GM21360 (cell line): Measurements from ENCODE around the gene NUTM1.
"Not testable (repeated sequence)": the region's sequence is repeated elsewhere in the genome, so short reads cannot be mapped to it uniquely, and the experiment has no call there.

Experiments used
- ATAC-seq: cut with Tn5 transposase; IDR thresholded peaks from one replicate; pipeline ENCODE4 v1.9.1; 2021; ENCODE audit warnings: mild to moderate bottlenecking, moderate library complexity; ENCODE audit not compliant: unreplicated experiment

NUTM1 gene

DNA sequence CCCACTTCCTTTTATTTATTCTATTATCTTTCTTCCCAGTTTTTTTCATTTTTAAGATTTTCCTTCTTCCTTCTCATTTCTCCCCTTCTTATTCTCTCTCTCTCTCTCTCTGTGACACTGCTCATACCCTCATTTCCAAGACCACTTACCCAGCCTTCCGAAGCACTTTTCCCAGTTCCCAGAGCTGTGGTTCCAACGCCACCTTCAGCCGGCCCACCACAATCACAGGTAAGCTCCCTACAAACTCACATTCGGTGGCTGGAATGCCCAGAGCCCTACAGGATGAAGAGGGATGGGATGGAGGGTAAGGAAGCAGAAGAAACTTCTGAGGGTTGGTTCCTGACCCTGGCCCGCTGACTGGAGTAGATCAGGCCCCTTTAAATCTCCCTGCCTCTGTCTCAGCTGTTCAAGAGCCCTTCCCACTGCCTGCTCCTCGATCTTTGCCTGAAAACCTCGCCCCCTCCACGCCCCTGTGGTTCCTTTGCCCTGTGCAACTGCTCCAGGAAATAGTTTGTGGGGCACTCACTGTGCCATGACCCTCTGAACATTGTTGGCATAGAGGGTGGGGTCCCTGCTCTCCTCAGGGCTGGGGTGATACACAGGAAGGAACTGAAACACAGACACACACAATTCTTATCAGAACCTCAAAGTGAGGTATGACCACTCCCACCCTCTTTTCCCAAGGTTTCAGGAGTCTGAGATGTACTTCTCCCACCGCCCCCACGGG, 19.1 kb downstream of the NUTM1 start:
- ATAC-seq: no peak

DNA sequence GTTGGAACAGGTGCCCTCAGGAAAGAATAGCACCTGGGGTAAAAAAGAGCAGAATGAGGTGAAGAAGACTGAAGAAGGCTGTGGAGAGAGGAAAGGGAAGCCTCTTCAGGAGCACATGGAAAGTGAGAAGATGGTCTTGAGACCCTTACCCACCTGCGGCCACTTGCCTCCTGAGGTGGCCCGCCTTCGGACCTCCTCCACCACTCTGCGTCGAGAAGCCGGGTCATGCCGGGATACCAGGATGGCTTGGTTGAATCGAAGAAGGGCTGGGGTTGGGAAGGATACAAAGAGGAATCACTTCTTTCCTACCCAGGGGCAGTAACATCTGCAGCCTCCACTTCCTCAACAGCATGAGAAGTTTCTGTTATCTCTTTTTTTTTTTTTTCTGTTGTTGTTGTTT, 20.9 kb downstream of the NUTM1 start:
- no peak for ATAC-seq

DNA sequence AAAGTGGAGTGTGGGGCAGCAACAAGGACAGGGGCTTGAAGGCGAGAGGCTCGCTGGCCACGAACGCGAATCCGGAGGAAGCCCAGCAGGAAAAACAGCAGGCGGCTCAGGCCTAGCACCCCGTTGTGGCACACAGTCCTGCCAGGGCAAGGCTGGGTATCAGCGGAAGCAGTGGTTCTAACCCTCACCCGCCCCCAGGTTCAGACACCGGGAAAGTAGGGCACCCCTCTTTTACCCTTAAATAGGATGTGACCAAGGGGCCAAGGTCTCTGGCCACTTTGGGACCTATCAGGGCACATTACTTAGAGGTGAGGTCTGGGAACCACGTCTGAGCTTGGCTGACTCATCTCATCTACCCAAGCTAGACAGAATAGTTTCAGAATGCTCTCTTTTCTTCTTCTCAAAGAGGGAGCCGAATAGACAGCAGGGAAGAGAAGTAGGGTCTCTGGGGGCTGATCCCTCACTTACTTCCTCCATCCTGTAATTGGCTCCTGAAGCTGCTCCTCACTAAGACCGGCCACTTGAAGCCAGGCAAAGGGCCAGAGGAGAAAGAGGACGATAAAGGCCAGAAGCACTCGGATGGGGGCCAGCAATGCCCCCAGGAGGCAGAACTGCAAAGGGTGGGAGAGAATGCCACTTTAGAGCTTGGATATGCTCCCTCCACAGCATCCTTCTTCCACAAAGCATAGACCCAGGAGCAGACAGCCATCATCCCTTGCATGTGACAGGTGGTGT, 22.1 kb downstream of the NUTM1 start:
- ATAC-seq: no peak

DNA sequence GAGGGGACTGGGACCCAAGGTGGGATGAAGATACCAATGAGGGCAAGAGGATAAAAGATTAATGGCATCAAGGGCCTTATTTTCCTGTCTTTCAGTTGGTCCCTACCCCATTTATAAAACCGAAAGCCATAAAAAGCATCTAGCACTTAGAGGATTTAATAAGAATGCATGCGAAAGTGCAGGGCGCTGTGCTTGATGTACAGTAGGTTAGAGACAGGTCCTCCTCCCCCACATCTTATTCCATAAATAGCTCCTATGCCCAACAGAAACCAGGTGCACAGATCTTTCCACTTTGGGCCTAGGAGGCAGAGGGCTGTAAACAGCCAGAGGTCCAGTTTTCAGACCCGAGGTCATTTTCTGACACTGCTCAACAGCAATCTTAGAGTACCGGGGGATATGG, 22.7 kb downstream of the NUTM1 start:
- no peak for ATAC-seq

DNA sequence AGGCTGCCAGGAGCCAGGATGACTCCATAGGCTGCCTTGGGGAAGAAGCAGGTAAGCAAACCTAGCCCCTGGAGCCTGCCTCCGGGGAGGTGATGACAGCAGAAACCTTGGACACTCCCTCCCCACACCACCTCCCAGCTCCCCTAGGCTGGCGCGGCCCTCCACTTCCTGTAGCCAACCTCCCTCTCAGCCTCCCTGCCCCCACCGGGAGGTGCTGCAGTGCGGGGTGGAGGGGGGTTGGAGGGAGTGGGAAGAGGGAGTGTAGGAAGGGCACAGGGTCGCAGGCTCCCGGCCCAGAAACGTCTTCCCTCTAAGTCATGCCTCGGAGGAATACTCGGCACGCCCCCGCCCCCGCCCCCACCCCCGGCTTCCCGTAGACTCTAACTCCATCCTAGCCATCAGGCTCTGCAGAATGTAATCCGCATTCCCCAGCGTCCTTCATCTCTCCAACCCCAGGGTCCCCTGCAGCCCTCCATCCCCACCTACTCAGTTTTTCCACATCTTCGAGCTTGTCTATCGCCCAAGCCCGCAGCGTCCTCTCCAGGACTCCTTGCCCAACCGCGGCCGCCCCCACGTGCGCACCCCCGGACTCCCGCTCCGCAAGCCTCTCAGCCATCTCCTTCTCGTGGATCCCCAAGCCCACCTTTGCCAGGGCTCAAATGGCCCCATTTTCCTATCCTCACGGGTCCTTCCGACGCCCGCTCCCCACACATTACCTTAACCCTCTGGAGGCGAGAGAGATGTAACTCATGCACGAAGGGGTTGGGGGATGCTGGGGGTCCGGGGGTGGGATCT, 23.4 kb downstream of the NUTM1 start:
- no peak for ATAC-seq

DNA sequence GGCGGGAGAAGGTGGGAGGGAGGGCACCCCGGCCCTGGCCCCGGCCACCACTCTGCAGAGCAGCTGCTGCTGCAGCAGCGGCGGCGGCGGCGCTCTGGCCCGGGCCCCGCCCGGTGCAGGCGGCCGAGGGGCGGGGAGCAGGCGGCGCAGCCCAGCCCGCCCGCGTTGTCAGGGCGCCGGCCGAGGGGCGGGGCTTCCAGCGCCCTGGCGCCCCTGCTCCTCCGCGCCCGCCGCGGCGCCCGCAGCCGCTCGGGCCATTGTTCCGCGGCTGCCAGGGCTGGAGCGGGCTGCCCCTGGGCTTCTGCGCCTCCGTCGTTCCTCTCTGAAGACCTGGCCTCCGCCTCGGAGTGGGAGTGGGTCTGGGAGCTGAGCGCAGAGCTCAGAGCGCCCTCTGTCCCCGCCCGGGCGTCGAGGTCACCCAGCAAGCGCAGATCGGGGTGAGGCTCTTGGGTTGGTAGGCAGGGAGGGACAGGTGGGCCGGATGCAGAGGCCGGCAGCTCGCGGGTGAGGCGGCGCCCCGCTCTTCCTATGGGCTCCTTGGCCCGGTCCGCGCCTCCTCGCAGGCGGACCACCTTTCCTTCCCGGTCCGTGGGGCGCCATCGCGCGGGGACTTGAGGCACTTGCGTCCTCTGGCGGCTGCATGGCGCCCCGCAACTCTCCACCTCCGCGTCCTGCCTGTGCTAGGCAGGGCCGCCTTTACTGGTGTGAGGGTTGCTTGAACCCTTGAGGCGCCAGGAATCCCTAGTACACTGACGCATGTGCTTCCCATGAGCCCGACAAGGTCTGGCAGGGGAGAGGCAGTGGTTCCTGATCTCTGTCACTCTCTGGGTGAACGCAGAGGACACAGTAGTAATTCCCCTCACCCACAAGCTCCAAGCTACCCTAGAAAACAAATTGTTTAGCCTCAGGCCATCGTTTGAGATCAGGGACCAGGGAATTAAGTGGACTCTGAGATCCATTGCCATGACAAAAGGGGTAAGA, 24.3 kb downstream of the NUTM1 start, which contains the start of gene LPCAT4:
TSS of gene LPCAT4 (minus strand) at position 96 of the 981 bp plus-strand sequence. CDS start 96 bp downstream, outside the sequence.
- peak; percentile 64 for ATAC-seq

DNA sequence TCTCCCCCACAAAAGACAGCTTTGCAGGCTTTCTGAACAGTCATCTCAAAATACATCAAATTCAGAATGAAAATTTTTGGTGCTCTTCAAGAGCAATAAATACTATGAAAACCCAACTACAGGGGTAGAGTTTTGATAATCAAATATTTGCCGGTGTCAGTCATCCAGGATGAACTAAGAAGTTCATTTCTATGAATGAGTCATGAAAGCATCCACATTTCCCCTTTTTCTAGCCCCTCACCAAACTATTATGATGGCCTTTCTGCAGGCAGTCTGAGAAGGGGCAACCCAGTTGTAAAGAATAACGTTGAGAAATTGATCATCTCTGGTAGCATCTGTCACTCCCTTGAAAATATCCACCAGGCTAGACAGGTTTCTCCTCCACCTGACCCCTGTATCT, 27.0 kb downstream of the NUTM1 start:
- ATAC-seq: no peak

DNA sequence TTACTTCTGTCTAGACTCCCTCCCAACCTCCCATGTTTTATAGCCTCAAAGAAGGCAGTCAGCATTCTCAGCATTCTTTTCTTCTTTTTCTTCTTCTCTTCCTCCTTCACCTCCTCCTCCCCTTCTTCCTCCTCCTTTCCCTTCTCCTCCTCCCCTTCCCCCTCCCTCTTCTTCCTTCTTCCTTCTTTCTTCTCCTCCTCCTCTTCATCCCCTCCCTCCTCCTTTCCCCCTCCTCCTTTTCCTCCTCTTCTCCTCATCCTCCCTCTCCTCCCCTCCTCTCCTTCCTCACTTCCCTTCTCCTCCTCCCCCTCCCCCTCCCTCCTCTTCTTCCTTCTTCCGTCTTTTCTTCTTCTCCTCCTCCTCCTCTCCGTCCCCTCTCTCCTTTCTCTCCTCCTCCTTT, 27.5 kb downstream of the NUTM1 start:
- no peak for ATAC-seq

DNA sequence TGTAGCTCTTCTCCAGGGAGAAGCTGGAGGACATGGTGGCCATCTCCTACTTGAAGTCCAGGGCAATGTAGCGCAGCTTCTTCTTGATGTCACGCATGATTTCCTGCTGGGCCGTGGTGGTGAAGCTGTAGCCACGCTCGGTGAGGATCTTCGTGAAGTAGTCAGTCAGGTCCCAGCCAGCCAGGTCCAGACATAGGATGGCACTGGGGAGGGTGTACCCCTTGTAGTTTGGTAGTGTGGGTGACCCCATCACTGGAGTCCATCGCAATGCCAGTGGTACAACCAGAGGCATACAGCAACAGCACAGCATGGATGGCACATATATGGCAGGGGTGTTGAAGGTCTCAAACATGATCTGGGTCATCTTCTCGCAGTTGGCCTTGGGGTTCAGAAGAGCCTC, 30.8 kb downstream of the NUTM1 start:
- no peak for ATAC-seq

DNA sequence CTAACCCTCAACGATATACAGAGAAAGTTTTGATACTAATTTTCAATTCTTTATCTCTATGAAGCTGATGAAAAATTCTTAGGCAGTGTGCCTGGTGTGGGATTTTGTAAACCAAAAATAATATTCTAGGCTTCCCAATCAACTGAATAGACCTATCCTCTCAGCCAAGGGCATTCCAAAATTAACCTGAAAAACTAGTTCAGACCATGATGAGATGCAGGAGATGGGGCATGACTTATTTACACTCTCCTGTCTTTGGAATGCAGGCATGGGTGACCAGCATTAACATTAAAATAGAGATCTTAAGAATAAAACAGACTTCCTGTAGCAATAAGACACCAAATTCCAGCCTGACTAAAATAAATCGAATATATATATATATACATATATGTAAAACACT, 31.7 kb downstream of the NUTM1 start:
- ATAC-seq: no peak

DNA sequence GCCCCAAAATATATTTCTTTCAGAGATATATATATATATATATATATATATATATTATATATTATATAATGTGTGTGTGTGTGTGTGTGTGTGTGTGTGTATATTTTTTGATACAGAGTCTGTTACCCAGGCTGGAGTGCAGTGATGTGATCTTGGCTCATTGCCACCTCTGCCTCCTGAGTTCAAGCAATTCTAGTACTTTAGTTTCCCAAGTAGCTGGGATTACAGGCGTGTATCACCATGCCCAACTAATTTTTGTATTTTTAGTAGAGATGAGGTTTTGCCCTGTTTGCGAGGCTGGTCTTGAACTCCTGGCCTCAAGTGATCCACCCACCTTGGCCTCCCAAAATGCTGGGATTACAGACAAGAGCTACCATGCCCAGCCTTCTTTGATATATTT, 32.4 kb downstream of the NUTM1 start:
- not testable (repeated sequence) for ATAC-seq

DNA sequence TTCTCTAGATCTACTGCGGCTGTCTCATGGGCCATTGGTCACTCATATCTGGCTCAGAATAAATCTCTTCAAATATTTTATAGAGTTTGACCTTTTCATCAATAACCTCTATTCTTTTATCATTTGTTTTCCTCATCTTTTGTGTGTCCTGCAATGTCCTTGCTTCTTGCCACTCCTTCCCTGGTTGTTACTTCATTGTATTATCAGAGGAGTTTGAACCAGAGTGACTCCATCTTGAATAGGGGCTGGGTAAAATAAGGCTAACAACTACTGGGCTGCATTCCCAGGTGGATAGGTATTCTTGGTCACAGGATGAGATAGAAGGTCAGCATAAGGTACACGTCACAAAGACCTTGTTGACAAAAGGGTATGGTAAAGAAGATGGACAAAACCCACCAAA, 33.7 kb downstream of the NUTM1 start:
- no peak for ATAC-seq

DNA sequence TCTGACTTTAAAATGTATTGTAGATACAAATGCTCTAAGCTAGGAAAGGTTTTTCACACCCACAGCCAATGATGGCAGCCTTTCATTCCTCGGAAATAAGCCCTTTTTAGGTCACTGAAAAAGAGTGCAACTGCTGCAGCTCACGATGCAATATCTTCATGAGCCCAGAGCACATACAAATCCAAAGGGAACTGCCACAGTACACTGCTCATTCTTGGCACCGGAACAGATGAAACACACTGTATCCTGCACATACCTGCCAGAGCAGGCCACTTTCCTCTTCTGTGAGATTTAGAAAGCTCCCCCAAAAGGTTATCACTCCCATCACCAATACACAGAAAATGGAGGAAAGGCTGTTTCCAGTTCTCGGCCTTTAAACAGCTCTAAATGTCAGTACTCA, 37.4 kb downstream of the NUTM1 start:
- ATAC-seq: not testable (repeated sequence)

DNA sequence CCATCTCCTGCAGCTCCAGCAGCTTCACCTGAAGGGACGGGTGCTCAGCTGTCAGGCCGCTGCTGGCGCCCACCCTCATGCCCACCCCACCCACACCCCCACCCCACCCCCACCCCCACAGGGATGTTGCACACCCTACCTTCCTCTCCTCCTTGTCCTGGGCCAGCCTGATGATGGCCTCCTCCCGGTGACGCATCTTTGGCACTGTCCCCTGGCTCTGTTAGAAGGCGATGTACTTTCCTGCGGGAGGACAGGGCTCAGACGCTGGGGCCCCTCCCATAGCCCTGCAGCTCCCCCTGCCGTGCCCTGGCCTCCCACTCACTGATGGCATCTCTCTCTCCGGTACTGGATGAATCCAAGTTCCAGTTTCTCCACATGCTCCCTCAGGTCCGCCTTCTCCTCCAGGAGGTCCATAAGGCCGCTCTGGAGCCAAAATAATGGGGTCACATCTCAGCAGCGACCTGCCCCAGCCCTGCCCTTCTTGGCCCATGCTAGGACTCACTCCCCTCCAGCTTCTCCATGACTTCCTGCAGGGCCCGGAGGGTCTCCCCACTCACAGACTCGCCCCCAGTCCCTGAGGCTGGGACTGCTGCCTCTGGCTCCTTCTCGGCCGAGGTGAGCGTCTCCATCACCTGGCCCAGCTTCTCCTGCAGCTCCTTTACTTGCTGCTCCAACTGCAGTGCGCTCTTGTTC, 38.9 kb downstream of the NUTM1 start:
- ATAC-seq: not testable (repeated sequence)

DNA sequence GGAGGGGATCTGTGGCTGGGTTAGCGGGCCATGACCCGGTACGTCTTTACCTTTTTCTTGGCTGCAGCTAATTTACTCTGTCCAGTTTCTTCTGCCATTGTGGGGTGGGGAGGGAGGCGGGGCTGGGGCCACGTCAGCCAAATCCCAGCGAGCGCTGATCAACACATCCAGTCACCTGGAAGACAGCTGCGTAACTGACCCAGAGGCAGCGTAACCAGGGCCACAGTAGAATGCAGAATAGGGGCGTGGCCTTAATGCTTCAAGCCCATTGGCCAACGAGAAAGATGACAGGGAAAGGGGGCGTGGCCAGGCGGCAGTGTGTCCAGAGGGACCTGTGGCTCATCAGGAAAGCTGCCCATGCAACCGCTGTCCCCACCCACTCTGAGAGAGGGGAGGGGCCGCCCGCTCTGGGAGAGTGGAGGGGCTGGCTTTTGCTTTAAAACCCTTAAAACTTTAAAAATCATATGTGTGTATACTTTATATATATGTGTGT, 46.5 kb downstream of the NUTM1 start:
- not testable (repeated sequence) for ATAC-seq

DNA sequence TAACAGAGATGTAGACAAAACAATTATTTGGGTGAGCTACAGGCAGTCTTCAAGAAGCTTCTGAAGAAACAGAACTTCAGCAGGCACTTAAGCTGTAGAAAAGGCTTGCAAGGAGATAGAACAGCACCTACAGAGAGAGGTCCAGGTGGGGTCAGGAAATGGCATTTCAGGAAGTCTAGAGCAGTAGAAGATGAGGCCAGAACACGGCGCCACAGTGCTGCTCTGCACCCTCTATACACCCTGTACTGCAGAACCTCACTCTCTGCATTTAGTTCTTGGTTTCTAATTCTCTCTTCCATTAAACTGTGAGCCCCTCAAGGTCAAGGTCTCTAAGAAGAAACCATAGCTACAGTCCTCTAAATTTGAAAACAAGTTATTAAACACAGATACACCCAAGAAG, 49.9 kb downstream of the NUTM1 start:
- ATAC-seq: not testable (repeated sequence)

DNA sequence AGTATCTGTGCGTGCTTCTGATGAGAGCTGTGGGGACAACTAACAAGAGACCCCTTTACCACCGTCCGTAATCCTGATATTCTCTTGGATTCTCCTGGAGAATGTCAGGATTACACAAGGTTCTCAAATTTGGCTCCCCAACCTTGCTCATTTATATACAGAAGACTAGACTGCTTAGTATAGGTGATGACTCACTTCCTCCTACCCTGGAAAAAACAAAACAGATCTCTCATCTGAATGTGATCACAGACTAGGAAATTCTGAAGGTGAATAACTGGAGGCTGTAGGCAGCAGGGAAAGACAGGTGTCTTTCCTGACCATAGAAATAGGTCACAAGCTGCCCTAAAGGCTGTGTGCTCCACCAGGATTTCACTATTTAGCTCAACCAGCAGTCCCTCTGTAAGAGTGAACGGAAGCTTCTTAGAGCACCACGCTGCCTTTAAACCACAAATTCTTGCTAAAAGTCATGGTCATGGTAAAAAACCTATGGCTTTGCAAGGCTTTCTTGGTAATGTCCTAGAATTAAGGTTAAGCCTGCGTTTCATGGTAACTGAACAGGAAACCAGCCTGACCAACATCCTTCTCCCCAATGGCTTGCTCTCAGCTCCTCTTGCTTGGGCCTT, 54.6 kb downstream of the NUTM1 start:
- ATAC-seq: not testable (repeated sequence)

DNA sequence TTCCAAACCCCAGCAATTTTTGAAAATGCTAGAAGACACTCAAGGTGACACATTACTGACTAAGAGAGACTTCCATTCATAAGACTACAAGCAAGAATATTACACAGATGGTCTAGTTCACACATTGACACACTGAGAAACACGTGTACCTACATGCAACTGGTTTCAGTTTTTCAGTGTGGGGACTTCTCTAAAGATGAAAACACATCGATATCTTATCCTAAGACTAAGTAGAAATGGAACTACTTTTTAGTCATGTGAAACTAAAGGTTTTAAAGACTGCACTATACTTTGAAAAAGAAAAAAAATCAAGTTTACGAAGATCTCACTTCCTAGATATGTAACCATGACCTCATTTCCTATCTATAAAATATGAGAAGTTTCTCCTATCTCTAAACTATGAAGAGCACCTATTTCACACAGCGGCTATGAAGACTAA, 60.1 kb downstream of the NUTM1 start:
- peak; percentile 49 for ATAC-seq

DNA sequence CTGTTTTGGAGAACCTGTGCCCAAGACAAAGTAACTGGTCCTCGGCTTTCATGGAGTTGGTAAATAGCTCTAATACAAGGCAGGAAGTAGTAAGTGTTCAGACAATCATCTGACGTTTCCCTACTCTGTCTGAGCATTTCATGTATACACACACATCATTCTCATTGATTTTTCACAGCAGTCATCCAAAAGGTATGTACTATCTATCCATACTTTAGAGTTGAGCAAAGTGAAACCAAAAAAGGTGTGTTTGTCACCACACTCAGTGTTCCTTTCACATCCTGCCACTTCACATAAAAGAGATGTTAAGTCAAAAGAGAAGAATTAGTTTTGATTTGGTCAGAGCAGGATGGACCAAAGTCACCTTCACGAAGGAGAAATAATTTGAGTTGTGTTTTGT, 60.8 kb downstream of the NUTM1 start:
- ATAC-seq: not testable (repeated sequence)
